C1 segment of cervical spinal cord (tissue), 14 donors: ENCODE results near the gene ZNF334.

Source experiments
- DNase-seq, 14 donors: peaks; one replicate each; lab custom pipeline; 2025; lab: John Stamatoyannopoulos, UW

The ZNF334 gene

DNA sequence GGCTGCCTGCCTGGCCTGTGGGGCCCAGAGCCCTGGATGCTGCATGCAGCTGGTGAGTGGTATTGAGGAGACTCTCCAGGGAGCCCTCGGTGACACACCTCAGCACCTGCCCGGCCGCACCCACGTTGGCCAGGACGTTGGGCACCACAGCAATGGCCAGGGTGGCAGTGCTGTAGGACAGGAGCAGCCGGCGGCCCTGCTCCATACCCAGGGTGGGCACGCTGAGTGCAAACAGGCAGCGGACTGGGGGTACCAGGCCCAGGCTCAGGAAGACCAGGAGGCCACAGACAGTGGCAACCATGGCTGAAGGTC is 32.4 kb upstream of the ZNF334 start:
- no peak for DNase-seq

DNA sequence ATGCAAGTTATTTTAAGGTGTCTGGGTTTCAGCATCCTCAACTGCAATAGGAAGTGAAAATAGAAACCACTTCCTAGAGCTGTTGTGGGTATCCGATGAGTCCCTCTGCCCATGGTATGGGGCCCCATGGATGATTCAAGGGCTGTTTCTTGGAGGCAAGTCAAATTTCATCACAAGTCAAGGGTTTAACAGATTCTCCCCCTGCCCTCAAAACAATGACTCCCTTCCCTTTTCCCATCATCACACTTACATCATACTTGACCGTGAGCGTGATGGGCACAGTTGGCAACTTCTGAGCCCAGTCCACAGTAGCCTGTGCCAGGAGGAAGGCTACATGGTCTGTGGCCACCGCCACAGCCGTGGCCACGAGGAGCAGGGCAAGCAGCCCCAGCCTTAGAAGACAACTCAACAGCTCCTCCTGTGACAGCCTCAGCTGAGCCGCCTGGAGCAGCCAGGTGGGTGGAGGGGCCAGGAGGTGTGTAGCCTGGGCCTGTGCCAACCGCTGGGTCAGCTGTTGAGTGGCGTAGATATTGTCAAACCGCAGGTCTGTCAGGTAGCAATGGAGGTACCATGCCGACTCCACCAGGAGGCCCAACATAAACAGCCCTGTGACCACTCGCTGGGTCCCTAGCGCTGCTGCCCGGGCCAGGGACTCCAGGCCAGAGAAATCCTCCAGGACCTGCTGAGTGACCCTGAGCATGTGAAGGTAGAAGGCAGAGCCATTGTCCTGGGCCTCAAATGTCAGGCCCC is 31.9 kb upstream of the ZNF334 start:
- DNase-seq, result peak in 1 of 14 donors; percentile 56

DNA sequence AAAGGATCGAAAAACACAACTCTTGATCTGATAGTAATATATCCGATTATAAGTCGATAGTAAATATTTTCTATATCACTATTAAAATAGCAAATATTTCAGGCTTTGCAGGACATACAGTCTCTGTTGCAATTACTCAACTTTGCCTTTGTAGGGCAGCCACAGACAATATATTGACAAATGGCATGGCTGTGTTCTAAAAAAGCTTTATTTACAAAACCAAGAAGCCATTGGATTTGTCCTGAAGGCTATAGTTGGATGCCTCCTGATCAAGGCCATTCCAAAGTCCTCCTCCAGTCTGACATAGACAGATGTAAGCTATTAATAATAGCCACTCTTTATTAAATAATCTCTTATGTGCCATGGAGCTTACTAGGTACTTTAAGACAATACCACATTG is 31.2 kb upstream of the ZNF334 start:
- no peak for DNase-seq

DNA sequence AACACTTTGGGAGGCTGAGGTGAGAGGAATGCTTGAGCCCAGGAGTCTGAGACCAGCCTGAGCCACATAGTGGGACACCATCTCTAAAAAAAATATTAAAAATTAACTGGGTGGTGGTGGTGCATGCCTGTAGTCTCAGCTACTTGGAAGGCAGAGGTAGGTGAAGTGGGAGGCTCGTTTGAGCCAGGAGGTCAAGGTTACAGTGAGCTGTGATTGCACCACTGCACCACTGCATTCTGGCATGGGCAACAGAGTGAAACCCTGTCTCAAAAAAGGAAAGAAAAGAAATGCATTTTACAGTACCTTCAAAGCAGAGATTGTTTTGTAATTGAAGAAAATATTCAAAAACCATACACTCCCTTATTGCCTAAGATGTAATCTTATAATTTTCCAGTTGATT is 30.6 kb upstream of the ZNF334 start:
- DNase-seq, result no peak

DNA sequence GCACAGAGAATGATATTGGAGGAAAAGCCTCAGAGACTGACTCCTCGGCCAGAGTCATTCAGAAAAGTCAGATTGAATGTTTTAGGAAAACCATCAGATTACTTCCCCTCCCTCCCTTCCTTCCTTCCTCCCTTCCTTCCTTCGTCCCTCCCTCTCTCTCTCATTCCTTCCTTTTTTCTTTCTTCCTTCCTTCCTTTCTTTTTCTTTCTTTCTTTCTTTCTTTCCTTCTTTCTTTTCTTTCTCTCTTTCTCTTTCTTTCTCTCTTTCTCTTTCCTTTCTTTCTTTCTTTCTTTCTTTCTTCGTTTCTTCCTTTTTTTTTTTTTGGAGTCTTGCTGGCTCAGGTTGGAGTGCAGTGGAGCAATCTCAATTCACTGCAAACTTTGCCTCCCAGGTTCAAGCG is 29.7 kb upstream of the ZNF334 start:
- no peak for DNase-seq

DNA sequence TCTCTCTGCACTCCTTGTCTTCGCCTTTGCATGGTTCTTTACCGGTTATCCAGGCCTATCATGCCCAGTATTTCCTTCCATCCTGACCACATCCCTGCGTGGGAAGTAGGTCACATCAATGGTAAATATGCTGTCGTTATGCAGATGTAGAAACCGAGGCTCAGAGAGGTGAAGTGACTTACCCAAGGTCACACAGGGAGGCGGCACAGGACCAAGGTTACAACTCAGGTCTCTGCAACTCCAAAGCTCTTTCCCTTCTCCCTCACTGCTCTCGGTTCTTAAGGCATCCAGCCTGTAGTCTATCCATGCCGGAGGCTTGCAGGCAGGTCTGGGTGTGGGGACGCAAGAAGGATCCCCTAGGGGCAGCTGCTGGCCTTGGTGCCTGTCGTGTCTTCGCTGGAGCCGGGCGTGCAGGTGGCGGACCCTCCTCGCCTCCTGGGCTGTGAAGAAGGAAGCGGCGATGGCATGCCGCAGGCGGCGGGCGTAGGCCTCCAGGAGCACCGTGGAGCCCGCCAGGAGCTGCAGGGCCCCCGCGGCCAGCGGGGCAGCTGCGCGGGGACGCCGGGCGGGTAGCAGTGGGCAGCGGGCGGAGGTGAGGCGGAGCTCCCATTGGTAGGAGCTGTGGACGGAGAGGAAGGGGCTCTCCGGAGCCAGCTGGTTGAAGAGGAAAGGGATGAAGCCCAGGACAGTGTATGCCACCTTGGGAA is 28.0 kb upstream of the ZNF334 start:
- no peak for DNase-seq

DNA sequence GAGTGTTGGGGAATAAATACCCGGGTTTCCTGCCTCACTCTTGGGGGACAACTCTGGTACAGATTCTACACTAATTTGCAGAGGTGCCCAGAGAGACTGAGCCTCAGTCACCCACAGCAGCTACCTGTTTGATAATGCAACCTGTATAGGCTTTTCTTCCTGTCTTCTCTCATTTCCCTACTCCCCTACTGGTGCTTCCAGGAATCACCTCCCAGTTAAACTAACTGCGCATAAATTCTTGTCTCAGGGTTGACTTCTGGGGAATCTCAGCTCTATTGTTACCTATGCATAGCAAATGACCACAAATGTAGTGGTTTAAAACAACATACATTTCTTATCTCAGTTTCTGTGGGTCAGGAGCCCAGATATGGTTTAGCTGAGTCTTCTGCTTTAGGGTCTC is 25.8 kb upstream of the ZNF334 start:
- no peak for DNase-seq

DNA sequence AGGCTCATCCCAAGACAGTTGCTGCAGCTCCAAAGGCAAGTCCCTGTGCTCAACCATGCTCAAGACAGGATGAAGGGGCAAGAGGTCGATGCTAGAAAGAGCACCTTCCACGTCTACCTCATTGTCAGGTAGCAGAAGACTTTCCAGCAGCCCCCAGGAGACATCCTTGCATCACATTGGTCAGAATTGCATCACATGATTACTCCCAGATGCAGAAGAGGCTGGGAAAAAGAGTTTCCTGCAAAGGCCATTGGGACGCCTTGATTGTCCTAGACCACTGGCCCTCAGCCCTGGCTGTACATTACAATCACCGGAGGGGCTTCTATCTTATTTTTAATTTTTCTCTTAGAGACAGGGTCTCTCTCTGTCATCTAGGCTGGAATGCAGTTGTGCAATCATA is 17.3 kb upstream of the ZNF334 start:
- DNase-seq, result no peak

DNA sequence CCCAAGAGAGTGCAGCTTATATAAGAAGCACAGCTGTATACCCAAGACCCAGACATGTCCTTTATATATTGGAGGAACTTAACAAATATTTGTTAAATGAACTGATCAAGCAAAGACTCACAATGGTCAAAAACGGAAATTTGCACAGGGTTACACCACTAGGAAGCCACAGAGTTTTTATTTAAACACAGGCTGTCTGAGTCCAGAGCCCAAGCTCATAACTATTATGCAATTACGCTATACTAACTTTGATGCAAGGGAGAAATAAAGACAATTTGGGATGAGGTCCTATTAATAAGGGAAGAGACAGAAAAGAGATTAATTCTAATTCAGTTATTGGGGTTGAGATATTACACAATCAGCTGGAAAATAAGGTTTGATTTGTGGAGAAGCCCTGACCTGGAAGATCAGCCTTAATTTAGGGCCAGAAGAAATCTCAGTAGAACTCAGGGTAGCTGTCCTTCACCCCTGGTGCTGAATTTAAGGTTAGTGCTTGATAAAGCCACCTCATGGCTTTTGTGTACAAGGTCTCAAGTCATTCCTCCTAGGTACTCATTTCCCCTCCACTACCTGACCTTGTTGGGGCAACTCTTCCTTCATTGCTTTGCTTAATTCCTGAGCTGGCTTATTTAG is 10.5 kb upstream of the ZNF334 start:
- DNase-seq, result no peak

DNA sequence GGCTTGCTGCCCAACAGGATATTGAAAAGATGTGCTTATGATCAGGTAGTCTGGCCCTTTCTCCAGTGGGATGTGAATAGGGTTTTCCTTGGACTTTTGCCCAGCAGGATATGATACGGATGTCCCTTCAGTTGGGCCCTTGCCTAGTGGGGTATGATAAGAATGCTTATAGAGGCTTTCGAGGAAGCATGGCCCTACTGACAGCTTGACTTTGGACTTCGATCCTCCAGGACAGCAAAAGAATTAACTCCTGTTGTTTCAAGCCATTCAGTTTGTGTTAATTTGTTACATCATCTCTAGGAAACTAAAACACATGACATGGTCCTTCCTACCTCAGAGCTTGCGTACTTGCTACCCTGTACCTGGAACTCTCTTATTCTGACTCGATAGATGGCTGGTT is 9.7 kb upstream of the ZNF334 start:
- DNase-seq, result no peak

DNA sequence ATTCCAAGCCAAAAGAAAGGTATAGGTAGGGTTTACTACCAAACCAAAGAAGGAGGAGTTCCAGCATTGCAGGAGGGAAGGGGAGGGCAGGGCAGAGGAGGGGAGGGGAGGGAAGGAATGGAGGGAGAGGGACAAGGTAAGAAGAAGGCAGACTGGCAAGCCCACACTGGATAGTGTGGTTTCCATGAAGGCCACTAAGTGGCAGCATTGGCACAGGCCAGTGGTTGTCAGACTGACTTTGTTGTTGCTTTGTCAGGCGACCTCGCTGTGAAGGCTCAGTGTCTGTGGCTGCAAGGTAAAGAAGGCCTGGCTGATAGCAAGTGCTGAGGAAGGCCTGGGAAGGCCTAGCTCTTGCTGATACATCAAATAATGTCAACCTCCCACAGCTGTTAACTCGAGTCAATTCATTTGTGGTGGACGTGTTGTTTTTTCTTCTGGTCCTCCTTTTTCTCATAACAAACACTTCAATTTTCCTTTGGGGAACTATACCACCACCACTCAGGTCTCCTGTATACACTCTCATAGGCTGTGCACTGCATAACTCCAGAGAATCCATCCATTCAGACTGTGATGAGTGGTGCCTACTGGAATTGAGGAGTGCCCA is 7.7 kb upstream of the ZNF334 start:
- DNase-seq, result peak in 9 of 14 donors; percentile 1 to 39 (median 13)

DNA sequence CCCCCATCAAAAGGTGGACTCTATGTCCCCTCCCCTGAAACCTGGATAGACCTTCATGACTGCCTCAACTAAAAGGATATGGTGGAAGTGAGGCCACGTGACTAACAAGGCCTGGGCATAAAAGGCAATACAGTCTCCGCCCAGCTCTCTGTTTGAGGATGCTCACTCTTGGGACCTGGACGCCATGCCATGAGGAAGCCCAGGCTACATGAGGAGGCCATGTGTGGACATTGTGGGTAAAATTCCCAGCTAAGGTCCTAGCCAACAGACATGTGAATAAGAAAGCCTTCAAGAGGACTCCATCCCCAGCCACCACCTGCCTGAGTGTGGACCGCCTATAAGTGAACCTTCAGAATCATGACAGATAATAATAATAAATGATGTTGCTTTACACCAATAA is 7.2 kb upstream of the ZNF334 start:
- no peak for DNase-seq

DNA sequence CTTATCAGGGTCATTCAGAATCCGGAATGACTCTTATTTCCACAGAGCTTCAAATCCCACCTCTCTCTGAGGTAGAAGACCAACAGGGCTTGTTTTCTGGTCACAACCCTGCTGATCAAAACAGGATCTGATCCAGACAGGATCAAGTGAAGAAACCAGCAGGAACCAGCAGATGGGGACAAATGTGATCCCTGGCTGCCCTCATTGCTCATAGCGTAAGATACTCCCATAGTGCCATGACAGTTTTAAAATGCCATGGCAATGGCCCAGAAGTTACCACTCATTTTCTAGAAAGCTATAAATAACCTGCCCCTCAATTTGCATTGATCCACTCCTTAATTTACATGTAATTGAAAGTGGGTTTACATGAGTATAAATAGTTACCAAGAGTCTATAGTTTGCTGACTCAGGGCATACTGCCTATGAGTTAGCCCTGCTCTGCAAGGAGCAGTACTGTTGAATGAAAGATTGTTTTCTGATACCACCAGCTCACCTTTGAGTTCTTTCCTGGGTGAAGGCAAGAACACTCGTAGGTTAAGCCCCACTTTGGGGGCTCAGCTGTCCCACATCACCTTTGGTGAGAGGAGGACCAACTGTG is 6.2 kb upstream of the ZNF334 start:
- no peak for DNase-seq

DNA sequence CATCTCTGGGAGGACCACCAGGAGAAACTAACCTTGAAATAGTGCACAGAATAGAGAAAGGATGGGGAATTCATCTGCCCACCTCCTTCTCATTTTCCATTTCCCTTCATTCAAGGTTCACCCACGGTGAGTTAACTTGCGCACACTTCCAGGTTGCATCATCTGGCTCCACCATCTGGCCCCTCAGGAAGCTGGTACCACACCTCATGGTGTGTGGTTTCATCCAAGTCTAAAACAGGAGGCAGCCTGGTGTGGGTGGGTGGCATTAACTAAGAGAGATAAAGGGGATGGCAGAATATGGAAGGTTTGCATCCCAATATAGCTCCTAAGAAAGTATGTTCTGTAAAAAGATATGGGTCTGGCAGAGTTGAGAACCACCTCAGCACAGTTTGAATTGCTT is 3.8 kb downstream of the ZNF334 start:
- DNase-seq, result no peak

DNA sequence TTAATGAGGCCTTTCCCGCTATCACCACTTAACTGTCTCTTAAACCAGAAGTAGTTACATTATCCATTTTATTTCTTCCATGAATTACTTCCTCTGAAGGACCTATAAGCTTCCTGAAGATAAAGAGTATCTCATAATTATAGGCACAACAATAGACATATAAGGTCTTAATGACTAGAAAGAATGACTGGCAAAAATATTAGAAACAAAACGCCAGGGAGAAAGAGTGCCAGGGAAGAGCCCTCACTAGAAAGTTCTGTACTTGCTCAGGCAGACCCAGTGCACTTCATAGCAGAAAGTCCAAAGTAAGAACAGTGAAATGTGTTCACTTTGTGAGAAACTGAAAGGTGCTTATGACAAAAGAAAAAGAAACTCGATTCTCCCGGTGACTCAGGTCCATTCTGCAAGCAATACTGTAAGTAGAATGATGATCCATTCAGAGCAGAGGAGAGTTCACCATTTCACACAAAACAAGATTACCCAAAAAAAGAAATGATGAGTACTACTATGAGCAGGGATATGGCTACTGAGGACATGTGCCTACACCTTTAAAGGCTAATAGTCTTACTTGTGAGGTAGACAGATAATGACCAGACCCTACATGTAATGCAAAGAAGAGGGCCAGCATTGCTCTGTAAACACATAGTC is 5.5 kb downstream of the ZNF334 start:
- no peak for DNase-seq

DNA sequence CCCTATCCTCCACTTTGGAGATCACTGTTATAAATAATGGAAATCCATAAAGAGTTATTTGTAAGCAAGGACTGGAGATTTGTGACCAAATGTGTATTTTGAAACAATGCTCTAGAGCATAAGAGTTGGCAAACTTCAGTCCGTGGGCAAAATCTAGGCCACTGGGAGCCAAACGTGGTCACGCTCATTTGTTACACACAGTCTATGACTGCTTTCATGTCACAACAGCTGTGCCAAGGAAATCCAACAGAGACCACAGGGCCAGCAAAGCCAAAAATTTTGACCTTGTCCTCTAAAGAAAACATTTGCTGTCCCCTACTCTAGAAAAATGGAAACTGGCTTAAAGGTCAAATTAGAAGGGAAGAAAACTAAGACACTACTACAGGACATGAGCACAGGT is 7.9 kb downstream of the ZNF334 start:
- DNase-seq, result no peak

DNA sequence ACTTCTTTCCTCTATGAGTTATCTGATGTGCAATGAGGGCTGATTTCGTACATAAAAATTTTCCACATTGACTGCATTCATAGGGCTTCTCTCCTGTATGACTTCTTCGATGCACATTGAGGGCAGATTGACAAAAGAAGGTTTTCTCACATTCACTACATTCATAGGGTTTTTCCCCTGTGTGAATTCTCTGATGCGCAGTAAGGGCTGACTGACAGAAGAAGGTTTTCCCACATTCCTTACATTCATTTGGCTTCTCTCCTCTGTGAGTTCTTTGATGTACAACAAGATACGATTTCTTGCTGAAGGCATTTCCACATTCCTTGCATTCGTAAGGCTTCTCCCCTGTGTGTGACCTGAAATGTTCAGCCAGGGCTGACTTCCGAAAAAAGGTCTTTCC is 11.4 kb downstream of the ZNF334 start:
- no peak for DNase-seq

DNA sequence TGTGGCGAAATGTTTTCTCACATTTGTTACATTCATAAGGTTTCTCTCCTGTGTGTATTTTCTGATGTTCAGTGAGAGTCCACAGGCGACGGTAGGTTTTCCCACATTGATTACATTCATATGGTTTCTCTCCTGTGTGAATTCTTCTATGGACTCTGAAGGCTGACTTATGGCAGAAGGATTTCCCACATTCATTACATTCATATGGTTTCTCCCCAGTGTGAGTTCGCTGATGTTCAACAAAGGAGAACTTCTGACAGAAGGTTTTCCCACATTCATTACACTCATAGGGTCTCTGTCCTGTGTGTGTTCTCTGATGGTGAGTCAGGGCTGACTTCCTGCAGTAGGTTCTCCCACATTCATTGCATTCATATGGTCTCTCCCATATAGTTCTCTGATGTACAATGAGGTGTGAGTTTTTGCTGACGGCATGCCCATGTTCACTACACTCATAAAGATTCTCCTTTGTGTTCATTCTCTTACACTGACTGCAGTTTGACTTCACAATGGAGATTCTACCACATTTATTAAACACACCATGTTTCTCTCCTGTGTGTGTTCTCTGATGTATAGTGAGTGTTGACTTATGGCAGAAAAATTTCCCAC is 11.9 kb downstream of the ZNF334 start:
- no peak for DNase-seq

DNA sequence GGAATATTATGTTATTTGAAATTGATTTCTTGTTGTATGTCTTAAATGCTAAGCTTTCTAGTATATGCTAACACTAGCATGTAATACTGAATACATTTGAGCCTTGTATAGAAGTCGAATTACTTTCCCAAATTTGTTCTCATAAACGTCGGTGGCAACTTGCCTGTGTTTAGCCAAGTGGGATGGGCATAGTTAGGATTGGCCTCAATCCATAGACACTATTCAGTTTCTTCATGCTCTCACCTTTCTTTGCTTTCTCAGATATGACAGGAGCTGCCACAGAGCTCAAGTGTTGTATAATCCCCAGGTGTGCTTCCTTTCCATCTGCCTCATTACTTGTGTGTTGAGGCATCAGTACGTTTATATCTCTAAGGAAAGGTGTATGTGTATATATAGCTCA is 19.3 kb downstream of the ZNF334 start:
- DNase-seq, result no peak

DNA sequence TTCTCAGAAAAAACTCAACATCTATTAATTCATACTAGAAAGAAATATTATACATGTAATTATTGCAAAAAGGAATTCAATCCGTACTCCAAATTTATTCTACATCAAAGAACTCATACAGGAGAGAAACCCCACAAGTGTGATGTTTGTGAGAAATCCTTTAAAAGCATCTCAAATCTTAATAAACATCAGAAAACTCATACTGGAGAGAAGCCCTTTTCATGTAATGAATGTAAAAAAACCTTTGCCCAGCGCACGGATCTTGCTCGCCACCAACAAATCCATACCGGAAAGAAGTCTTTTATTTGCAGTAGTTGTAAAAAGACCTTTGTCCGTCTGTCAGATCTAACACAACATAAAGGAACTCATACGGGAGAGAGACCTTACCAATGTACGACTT is 22.0 kb downstream of the ZNF334 start:
- DNase-seq, result no peak

DNA sequence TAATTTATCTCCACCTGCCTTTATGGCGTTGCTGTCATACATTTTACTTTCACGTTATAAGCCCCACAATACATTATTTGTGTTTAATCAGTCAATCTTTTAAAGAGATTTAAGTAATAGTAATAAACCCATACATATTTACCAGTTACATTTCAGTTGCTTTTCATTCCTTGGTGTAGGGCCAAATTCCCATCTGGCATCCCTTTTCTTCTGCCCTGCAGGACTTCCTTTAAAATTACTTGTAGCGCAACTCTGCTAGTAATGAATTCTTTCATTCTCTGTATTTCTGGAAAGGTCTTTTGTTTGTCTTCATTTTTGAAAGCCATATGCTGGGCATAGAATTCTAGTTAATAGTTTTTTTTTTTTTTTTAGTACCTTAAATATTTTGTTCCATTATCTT is 24.9 kb downstream of the ZNF334 start:
- no peak for DNase-seq
